HG02678 (cell line): ENCODE results near the gene DENND11.

ENCODE experiments used
- ATAC-seq: cut with Tn5 transposase; IDR thresholded peaks from one replicate; pipeline ENCODE4 v1.9.1; 2021; ENCODE audit warnings: mild to moderate bottlenecking, moderate library complexity; ENCODE audit not compliant: unreplicated experiment

Gene DENND11, protein sequence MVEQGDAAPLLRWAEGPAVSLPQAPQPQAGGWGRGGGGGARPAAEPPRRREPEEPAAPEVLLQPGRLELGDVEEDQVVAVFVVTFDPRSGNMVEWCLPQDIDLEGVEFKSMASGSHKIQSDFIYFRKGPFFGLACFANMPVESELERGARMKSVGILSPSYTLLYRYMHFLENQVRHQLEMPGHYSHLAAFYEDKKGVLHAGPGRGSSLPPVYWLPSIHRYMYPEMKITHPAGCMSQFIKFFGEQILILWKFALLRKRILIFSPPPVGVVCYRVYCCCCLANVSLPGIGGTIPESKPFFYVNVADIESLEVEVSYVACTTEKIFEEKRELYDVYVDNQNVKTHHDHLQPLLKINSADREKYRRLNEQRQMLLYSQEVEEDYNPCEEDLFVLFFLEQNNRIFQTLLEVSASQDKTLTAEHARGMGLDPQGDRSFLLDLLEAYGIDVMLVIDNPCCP

GRCh38 chr7:141702047-141702567 is at the start of gene DENND11:
Gene DENND11 (minus strand): TSS chr7:141702166. CDS start chr7:141702153, 13 bp downstream.
- peak; percentile 76 for ATAC-seq

GRCh38 chr7:141748396-141748795 is 46.4 kb upstream of the DENND11 start:
- no peak for ATAC-seq

GRCh38 chr7:141744131-141744530 is 42.2 kb upstream of the DENND11 start:
- no peak for ATAC-seq

- no peak for ATAC-seq
These were observed 40.3 kb upstream of the DENND11 start for GRCh38 chr7:141742229-141742628.

- no peak for ATAC-seq
These were observed 37.3 kb upstream of the DENND11 start for GRCh38 chr7:141739250-141739649.

- no peak for ATAC-seq
These were observed 36.6 kb upstream of the DENND11 start for GRCh38 chr7:141738592-141739013.

DNA sequence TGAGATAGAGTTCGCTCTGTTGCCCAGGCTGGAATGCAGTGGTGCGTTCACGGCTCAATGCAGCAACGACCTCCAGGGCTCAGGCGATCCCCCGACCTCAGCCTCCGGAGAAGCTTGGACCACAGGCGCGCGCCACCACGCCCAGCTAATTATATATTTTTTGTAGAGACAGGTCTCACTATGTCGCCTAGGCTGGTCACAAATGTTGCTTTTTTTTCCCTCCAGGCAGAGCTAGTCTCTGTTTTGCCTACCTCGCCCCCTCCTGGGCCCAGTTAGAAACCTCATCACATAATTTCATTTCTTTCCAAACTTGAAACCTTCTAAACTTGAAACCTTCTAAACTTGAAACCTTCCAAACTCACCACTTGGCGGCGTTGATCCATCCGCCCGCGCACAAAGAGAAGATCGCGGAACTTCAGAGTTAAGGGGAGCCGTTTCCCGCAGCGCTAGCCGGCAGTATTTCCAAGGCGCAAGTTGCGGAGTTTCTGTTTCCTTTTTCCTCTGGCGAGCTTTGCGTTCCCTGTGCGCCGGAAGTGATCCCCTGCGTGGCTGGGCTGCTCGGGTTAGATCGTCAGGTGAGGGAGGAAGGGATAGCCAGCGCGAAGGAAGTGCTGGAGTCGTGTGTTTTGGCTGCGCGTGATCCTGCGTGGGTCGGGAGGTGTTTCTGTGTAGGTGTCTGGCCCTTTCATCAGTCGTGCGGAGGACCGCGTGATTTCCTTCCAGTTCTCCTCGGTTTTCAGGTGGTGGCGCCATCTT is 36.0 kb upstream of the DENND11 start, which contains the start of gene SSBP1:
SSBP1 (plus strand) TSS at position 523 of the 756 bp plus-strand sequence. CDS start 809 bp downstream, outside the sequence.
- peak; percentile 89 for ATAC-seq

DNA sequence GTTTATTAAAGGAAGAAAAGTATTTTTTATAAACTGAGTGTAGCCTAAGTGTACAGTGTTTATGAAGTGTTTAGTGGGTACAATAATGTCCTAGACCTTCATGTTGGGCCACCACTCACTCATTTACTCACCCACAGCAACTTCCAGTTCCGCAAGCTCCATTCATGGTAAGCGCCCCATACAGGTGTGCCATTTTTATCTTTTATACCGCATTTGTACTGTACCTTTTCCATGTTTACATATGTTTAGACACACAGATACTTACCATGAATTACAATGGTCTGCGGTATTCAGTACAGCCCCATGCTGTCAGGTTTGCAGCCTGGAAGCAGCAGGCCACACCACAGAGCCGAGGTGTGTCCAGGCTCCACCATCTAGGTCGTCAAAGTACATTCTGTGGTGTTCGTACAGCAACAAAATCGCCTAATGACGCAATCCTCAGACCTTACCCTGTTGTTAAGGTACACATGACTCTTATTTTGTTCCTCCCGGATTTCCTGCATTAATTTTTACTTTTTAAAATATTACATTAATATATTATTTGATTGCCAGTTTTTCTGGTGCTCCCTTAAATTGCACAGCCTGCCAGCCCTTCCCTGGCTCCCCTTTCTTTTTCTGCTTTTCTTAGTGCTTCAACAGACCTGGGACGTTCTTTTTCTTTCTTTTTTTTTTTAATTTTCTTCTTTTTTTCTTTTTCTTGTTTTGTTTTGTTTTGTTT is 35.3 kb upstream of the DENND11 start:
- ATAC-seq: no peak

DNA sequence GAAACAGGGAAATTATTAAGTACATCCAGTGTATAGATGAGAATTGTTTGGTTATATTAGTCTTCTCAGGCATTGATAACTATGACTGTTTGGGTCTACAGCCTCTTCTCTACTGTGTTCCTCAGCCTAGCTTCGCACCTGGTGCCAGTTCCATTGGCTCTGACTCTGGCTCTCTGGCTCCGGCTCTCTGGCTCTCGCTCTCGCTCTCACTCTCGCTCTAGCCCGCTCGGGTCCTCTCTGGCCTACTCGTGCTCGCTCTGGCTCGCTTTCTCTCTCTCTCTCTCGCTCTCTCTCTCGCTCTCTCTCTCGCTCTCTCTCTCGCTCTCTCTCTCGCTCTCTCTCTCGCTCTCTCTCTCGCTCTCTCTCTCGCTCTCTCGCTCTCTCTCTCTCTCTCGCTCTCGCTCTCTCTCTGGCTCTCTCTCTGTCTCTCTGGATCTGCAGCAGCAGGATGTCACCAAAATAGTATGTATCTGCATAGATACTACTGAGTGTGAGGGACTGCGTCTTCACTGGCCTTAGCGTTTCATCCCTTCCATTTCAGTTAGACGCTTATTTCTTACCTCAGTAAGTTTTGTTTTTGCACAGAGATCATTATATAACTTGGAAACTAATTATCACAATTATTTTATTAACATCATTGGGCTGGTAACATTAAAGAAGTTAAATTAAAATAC is 29.6 kb upstream of the DENND11 start:
- no peak for ATAC-seq

DNA sequence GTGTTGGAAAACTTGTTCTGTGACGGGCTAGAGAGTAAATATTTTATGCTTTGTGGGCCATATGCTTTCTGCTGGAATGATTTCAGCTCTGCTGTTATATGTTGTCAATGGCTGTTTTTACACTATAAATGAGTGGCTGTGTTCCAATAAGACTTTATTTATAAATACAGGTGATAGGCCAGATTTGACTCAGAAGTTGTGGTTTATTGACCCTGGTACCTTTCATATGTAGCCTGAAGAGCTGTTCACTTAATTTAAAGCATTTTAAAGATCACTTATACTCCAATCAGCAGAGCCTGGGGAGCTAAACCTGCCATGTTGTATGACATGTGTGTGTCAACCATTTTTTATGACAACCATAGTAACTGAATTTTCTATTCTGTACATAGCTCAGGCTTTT is 27.1 kb upstream of the DENND11 start:
- ATAC-seq: no peak

GRCh38 chr7:141722529-141722928 is 20.6 kb upstream of the DENND11 start:
- ATAC-seq: peak; percentile 53

DNA sequence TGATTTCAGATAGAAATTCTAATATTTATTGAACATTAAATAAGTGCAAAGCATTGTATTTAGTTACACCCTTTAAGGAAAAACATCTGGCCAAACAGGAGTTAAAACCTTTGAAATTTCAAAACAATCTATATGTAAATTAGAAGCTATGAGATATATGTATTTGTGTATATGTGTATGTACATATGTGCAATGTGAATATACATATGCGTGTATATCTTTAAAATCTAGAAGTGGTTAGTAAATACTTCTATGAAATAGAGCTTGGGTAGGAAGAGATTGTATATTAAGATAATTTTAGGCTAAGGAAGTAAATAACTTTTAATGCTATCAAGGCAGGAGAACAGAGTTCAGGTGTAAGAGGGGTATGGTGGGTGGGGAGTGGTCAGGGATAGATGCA is 15.5 kb upstream of the DENND11 start:
- ATAC-seq: no peak

GRCh38 chr7:141715794-141716689 is 14.1 kb upstream of the DENND11 start:
- no peak for ATAC-seq

DNA sequence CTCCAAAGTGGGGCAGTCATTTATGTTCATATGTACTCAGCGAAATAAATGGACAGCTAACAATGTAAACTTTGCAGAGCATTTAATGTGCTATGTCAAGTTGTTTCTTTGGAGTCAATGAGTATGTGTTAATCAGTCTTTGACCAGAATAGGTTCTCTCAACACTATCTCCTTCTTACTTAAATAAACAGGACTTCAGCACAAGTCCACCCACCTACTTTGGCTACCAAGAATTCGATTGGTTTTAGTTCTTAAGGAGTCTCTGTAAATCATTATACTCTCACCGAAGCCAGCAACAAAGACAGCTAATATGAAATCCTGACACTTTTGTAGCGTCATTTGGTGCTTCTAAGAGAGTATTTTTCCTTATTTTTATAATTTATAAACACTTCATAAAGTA is 13.1 kb upstream of the DENND11 start:
- ATAC-seq: no peak

DNA sequence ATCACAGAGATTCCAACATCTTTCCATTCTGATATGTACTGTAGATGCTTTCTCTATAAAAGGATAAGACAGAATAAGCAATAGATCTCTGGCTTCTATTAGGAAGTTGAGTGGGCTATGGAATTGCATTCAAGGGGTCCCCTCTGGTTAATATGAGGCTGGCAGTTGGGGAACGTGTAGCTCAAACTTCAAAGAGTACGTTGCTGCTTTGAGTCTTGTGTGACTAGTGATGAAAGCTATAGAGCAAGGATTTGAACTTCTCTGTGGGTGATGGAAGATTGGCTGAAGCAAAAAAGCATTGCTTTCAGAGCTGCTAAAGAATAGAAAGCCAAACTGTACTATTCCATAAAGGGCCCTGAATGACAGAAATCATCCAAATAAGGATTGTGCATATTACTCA is 12.6 kb upstream of the DENND11 start:
- no peak for ATAC-seq

DNA sequence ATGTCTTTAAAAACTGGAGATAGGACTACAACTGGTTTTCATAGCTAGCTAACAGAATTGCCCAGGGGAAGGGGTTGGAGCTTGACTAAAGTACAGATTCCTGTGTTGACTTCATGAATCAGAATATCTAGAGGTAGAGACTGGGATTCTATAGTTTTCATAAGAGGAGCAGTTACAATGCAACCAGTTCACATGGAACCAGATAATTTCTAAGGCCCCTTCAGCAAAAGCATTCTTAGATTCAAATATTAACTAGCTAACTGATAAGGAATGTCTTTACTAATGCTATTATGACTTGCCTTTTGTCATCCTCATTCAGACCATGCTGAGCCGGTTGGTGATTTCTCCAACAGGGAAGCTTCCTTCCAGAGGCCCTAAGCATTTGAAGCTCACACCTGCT is 11.9 kb upstream of the DENND11 start:
- ATAC-seq: no peak

GRCh38 chr7:141712603-141713255 is 10.8 kb upstream of the DENND11 start:
- no peak for ATAC-seq

GRCh38 chr7:141710301-141710700 is 8.3 kb upstream of the DENND11 start:
- ATAC-seq: no peak

DNA sequence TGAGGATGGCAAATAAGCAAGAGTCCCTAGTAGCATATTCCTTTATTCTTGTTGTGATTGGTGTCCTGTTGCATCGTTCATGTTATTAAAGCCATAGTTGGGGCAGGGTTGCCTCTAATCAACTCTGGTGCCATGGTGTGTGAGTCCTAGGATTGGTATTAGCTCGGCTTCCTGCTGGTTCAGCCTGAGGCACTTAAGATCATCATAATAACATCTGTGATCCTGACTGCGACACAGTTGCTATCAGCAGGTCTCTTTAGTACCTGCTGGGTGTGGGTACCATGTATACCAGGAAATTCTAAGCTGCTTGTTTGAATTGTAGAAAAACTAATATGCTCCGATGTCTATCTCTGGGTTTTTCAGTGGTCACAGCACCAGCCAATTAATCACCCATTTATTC is 7.8 kb upstream of the DENND11 start:
- no peak for ATAC-seq
